Psoas muscle (tissue), 8 donors: ENCODE results near the gene AP1G2. TPM values are rescaled to one million over a fixed set of nuclear protein-coding genes. Genes with fewer than 3 reads are reported as not detected.

Source experiments
- ATAC-seq, 4 donors: fragments of 200-7000 bp; cut with Tn5 transposase; one replicate each; pipeline ENCODE4 v1.9.1; 2020; ENCODE audit warnings: moderate library complexity in 3 of 4, mild to moderate bottlenecking in 2 of 4
- DNase-seq, 2 donors: peaks; one replicate each; pipeline ENCODE4 v3.0.0-alpha.2; 2020
- H3K27ac ChIP-seq: fragments of 200-600 bp; one replicate; pipeline ENCODE4 v1.8.0; 2022
- H3K27me3 ChIP-seq, 3 donors: fragments of 200-600 bp in 1 of 3; one replicate each; pipeline versions ENCODE4 v1.6.1 to v1.8.0; 2013 to 2022; ENCODE audit warnings: low read length in 2 of 3, mild to moderate bottlenecking in 2 of 3, moderate library complexity in 1 of 3; ENCODE audit not compliant: insufficient read depth in 3 of 3
- H3K36me3 ChIP-seq, 2 donors: fragments of 200-600 bp in 1 of 2; one replicate each; pipeline versions ENCODE4 v1.6.1 to v1.8.0; 2013 to 2022; ENCODE audit warnings: low read depth in 1 of 2, mild to moderate bottlenecking in 1 of 2, moderate library complexity in 1 of 2; ENCODE audit not compliant: insufficient read depth in 1 of 2
- H3K4me1 ChIP-seq: fragments of 200-600 bp; one replicate; pipeline ENCODE4 v1.8.0; 2022
- H3K4me3 ChIP-seq: fragments of 200-600 bp; one replicate; pipeline ENCODE4 v1.8.0; 2022; ENCODE audit warnings: mild to moderate bottlenecking
- H3K9me3 ChIP-seq: fragments of 200-600 bp; one replicate; pipeline ENCODE4 v1.8.0; 2022
- CTCF ChIP-seq: fragments of 200-600 bp; IDR thresholded peaks from one replicate; pipeline ENCODE4 v1.8.0; 2022; ENCODE audit warnings: antibody characterized with exemption
- WGBS, 3 donors: extraction: QIAGEN DNeasy Blood & Tissue Kit; methylation state at CpG; one replicate each; pipeline versions ENCODE4 v1.1.6 to v1.1.7; 2013; 5-methylcytosine and 5-hydroxymethylcytosine counted together
- intact Hi-C, 2 donors: fragments of 100-400 bp; cut with DNase I; formaldehyde crosslinking; loops; one replicate each; pipeline versions ENCODE4 v1.11.0 to v1.14.2; 2022
- polyA plus RNA-seq, 3 donors: library from polyadenylated mRNA; stranded (reverse); fragments of 200-250 nt; gene quantifications; one replicate each; pipeline ENCODE4 v1.2.3, GENCODE V29; 2013
- total RNA-seq, 4 donors: library from RNA; stranded (reverse); fragmentation: NEBNext Ultra II Directional in 2 of 4; extraction: Animal tissue kit (Norgen Biotek cat#: 25700) in 2 of 4; gene quantifications; one replicate each; pipeline versions ENCODE4 v1.2.1 to v1.2.4, GENCODE V29; 2021 to 2023
- donor health status: healthy with polysubstance abuse.
- donor health status: DM: no; HTN: no; CAD: no; lungs with moderate emphysema.
- donor health status: Bipolar disorder and iron deficiency.
- donor health status: healthy.
- donor health status: DM: yes; HTN: yes; CAD: no.
- donor health status: DM: no; HTN: no; CAD: no.
- donor health status: DM: no; HTN: no; CAD: no.
- donor health status: DM: yes; HTN: yes; CAD: no.

AP1G2 gene
- total and polyA plus RNA-seq, 7 donors: 3.3 to 11.0 (median 5.3) TPM

DNA sequence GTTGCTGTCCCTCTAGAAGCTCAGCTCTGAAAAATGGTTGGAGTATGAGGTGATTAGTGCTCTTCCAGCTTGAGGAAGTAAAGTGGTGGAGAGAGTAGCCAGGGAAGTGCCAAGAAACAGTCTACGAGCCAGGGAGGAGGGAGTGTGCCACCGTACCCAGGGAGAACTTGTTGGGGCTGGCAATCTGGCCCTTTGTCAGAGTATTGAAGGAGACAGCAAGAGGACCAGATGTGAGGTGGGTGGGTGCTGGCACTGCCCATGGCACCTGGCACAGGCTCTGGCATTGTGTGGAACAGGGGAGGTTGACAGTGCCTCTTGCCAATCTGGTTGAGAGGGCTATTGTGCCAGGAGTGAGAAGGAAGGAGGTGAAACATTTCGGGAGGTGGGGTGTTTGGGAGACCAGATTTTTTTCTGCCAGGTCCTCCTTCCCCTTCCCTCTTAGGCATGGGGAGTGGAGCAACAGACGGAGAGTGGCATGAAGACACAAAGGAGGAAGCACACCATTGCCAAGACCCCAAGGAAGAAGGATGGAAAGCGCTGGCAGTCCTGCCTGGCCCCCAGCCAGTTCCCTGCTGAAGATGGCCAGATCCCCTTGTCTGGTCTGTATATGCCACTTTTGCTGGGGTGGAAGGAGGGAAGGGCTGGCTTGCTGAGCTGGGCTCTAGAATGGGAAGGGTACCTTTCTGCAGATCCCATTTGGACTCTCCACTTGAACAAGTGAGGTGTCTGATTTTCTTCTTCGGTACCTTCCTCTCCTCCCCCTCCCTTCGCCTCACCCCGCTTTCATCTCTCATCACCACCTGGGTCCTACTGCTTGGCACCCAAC, 53.6 kb downstream of the AP1G2 start:
- Histone ChIP-seq H3K4me3 (no peak overlapping the region), H3K4me1 (no peaks in the 10 kb centered on the region), H3K27ac (no peak overlapping the region), H3K27me3 (peaks cover 0 to 9% (median 0%) of the 10 kb centered on the region in 3 donors), H3K9me3 (no peaks in the 10 kb centered on the region), H3K36me3 (no peaks in the 10 kb centered on the region)
- intact Hi-C loops: no loop called here
- DNase-seq (no peak), ATAC-seq (no peak)
- 32 to 52% (median 38%) methylated on average over 7 to 8 of the region's 8 CpGs for whole genome bisulfite sequencing, 3 donors
- TF ChIP-seq CTCF: no peak

- Histone ChIP-seq H3K4me3 (no peak overlapping the region), H3K9me3 (no peaks in the 10 kb centered on the region), H3K27me3 (peaks cover 0 to 9% (median 0%) of the 10 kb centered on the region in 3 donors), H3K27ac (no peak overlapping the region), H3K4me1 (no peaks in the 10 kb centered on the region), H3K36me3 (no peaks in the 10 kb centered on the region)
- no peak for DNase-seq
- intact Hi-C loops: no loop called here
- peak in 2 of 4 donors; percentile 13 to 14 for ATAC-seq
- TF ChIP-seq CTCF: no peak
- 34 to 52% (median 38%) methylated on average over 22 to 25 of the region's 25 CpGs for WGBS, 3 donors
Measured at GRCh38 chr14:23513005-23513817, 54.4 kb downstream of the AP1G2 start.

- WGBS, 3 donors: 26 to 48% (median 32%) methylated on average over 13 of the region's 13 CpGs
- no peak overlapping the region for H3K27ac ChIP-seq
- no peaks in the 10 kb centered on the region for H3K9me3 ChIP-seq
- ATAC-seq (no peak), DNase-seq (no peak)
- H3K4me3 ChIP-seq: no peak overlapping the region
- H3K27me3 ChIP-seq: peaks cover 0 to 9% (median 0%) of the 10 kb centered on the region in 3 donors
- intact Hi-C loops: no loop called here
- no peaks in the 10 kb centered on the region for H3K36me3 ChIP-seq
- H3K4me1 ChIP-seq: no peaks in the 10 kb centered on the region
- no peak for TF ChIP-seq CTCF
Measured at GRCh38 chr14:23512156-23512555, 55.4 kb downstream of the AP1G2 start.

Other genes with a start within 250 kb of the AP1G2 start
- 10 to 100 TPM; 65.2 to 84.0 (median 79.6) TPM for gene PABPN1, start 246.3 kb downstream of the AP1G2 start, total RNA-seq
- gene PABPN1, start 246.3 kb downstream of the AP1G2 start, polyA plus RNA-seq: 100 to 1,000 TPM in 2 of 3 donors, 10 to 100 TPM in 1; 73.6 to 104 (median 102) TPM
- gene SLC22A17, start 214.9 kb downstream of the AP1G2 start, total RNA-seq: 1 to 10 TPM in 3 of 4 donors, under 1 TPM in 1; 0.95 to 6.3 (median 1.8) TPM
- gene SLC22A17, start 214.9 kb downstream of the AP1G2 start, polyA plus RNA-seq: 1 to 10 TPM; 1.1 to 1.4 (median 1.2) TPM
- gene EFS, start 202.6 kb downstream of the AP1G2 start, total RNA-seq: 1 to 10 TPM in 3 of 4 donors, under 1 TPM in 1; 0.93 to 2.5 (median 1.4) TPM
- 1 to 10 TPM in 2 of 3 donors, under 1 TPM in 1; 0.98 to 1.1 (median 1.1) TPM for gene EFS, start 202.6 kb downstream of the AP1G2 start, polyA plus RNA-seq
- not detected for gene IL25, start 195.0 kb downstream of the AP1G2 start, total RNA-seq
- under 1 TPM in 1 of 3 donors, not detected in 2; 0.01 TPM for gene IL25, start 195.0 kb downstream of the AP1G2 start, polyA plus RNA-seq
- gene CMTM5, start 190.7 kb downstream of the AP1G2 start, total RNA-seq: not detected
- gene CMTM5, start 190.7 kb downstream of the AP1G2 start, polyA plus RNA-seq: under 1 TPM; 0.20 to 0.63 (median 0.32) TPM
- 100 to 1,000 TPM in 3 of 4 donors, 10 to 100 TPM in 1; 44.1 to 532 (median 191) TPM for gene MYH6, start 159.5 kb downstream of the AP1G2 start, total RNA-seq
- 100 to 1,000 TPM in 1 of 3 donors, 10 to 100 TPM in 2; 50.3 to 143 (median 60.7) TPM for gene MYH6, start 159.5 kb downstream of the AP1G2 start, polyA plus RNA-seq
- gene MYH7, start 132.1 kb downstream of the AP1G2 start, total RNA-seq: over 10,000 TPM in 1 of 4 donors, 1,000 to 10,000 TPM in 3; 4,588 to 15,830 (median 8,724) TPM
- gene MYH7, start 132.1 kb downstream of the AP1G2 start, polyA plus RNA-seq: 1,000 to 10,000 TPM; 1,035 to 2,043 (median 1,534) TPM
- gene NGDN, start 98.1 kb downstream of the AP1G2 start, total RNA-seq: 10 to 100 TPM; 20.3 to 49.9 (median 30.1) TPM
- 10 to 100 TPM; 60.7 to 91.1 (median 90.1) TPM for gene NGDN, start 98.1 kb downstream of the AP1G2 start, polyA plus RNA-seq
- 1 to 10 TPM in 1 of 4 donors, under 1 TPM in 3; 0.39 to 2.9 (median 0.63) TPM for gene ZFHX2, start 16.0 kb downstream of the AP1G2 start, total RNA-seq
- under 1 TPM; 0.11 to 0.71 (median 0.69) TPM for gene ZFHX2, start 16.0 kb downstream of the AP1G2 start, polyA plus RNA-seq
- 10 to 100 TPM; 18.5 to 29.9 (median 23.2) TPM for gene THTPA, start 11.5 kb downstream of the AP1G2 start, total RNA-seq
- 10 to 100 TPM; 23.0 to 53.5 (median 26.2) TPM for gene THTPA, start 11.5 kb downstream of the AP1G2 start, polyA plus RNA-seq
- gene JPH4, start 11.0 kb upstream of the AP1G2 start, total RNA-seq: under 1 TPM; 0.05 to 0.62 (median 0.17) TPM
- under 1 TPM; 0.01 to 0.13 (median 0.03) TPM for gene JPH4, start 11.0 kb upstream of the AP1G2 start, polyA plus RNA-seq
- gene DHRS2, start 68.6 kb upstream of the AP1G2 start, total RNA-seq: under 1 TPM in 1 of 4 donors, not detected in 3; 0.21 TPM
- under 1 TPM; 0.04 to 0.55 (median 0.22) TPM for gene DHRS2, start 68.6 kb upstream of the AP1G2 start, polyA plus RNA-seq